WTC11 (cell line): Measurements from ENCODE around the gene PCDHA13. TPM values are rescaled to one million over a fixed set of nuclear protein-coding genes. Genes with fewer than 3 reads are reported as not detected.

Source experiments
- ATAC-seq: fragments of 200-7000 bp; cut with Tn5 transposase; 2 replicates; pipeline ENCODE4 v1.10.0; 2021; ENCODE audit warnings: mild to moderate bottlenecking, moderate library complexity
- CTCF ChIA-PET: fragments of 300-600 bp; sonication (Branson Sonifier 250); formaldehyde crosslinking; loops from one replicate; lab custom pipeline; 2021; ENCODE audit warnings: antibody characterized with exemption; lab: Charles Lee
- POLR2A ChIA-PET: fragments of 350-600 bp; sonication (Branson Sonifier 250); formaldehyde crosslinking; loops from one replicate; lab custom pipeline; 2021; ENCODE audit warnings: antibody characterized with exemption; lab: Charles Lee
- DNase-seq: peaks from one replicate; pipeline ENCODE4 v3.0.0; 2021; ENCODE audit warnings: low spot score
- H3K27ac Mint-ChIP-seq: 2 replicates; pipeline ENCODE4 v1.8.0; 2021; ENCODE audit warnings: mixed read lengths
- H3K27me3 Mint-ChIP-seq: 2 replicates; pipeline ENCODE4 v1.8.0; 2021; ENCODE audit warnings: low read depth, mild to moderate bottlenecking, moderate library complexity, mixed read lengths
- H3K36me3 Mint-ChIP-seq: 2 replicates; pipeline ENCODE4 v1.8.0; 2021; ENCODE audit warnings: mixed read lengths
- H3K4me1 Mint-ChIP-seq: 2 replicates; pipeline ENCODE4 v1.8.0; 2022; ENCODE audit warnings: mixed read lengths
- H3K4me3 Mint-ChIP-seq: 2 replicates; pipeline ENCODE4 v1.8.0; 2021; ENCODE audit warnings: mild to moderate bottlenecking, moderate library complexity, mixed read lengths
- H3K9me3 Mint-ChIP-seq: 2 replicates; pipeline ENCODE4 v1.8.0; 2021; ENCODE audit warnings: mixed read lengths
- FOXJ3 ChIP-seq: sonication (generic); formaldehyde crosslinking; IDR thresholded peaks from 2 replicates; pipeline ENCODE4 v1.9.0; 2021; ENCODE audit warnings: missing genetic modification reagents, mild to moderate bottlenecking, borderline replicate concordance
- MXD4 ChIP-seq: fragments of 250-450 bp; sonication (Bioruptor Pico); IDR thresholded peaks from 2 replicates; pipeline ENCODE4 v1.8.0; 2021; ENCODE audit warnings: mild to moderate bottlenecking, moderate library complexity, borderline replicate concordance
- NR3C1 ChIP-seq: sonication (generic); formaldehyde crosslinking; conservative IDR thresholded peaks from 2 replicates; pipeline ENCODE4 v1.8.1; 2023; ENCODE audit warnings: low read depth, mild to moderate bottlenecking, missing genetic modification reagents
- RELA ChIP-seq: sonication (generic); formaldehyde crosslinking; IDR thresholded peaks from 2 replicates; pipeline ENCODE4 v1.8.1; 2022; ENCODE audit warnings: missing genetic modification reagents, mild to moderate bottlenecking, borderline replicate concordance
- SMAD4 ChIP-seq: sonication (generic); formaldehyde crosslinking; IDR thresholded peaks from 2 replicates; pipeline ENCODE4 v1.8.0; 2022; ENCODE audit warnings: mild to moderate bottlenecking, missing genetic modification reagents
- ZNF219 ChIP-seq: sonication (generic); formaldehyde crosslinking; IDR thresholded peaks from 2 replicates; pipeline ENCODE4 v1.8.0; 2023; ENCODE audit warnings: missing genetic modification reagents, mild to moderate bottlenecking, borderline replicate concordance
- ZNF317 ChIP-seq: sonication (generic); formaldehyde crosslinking; IDR thresholded peaks from 2 replicates; pipeline ENCODE4 v1.8.1; 2023; ENCODE audit warnings: low read depth, mild to moderate bottlenecking, moderate library complexity, missing genetic modification reagents, borderline replicate concordance
- ZNF416 ChIP-seq: fragments of 250-450 bp; sonication (Bioruptor Pico); IDR thresholded peaks from 2 replicates; pipeline ENCODE4 v1.9.0; 2021; ENCODE audit warnings: mild to moderate bottlenecking, inconsistent platforms
- total RNA-seq: library from RNA; stranded (reverse); gene quantifications from 3 replicates; pipeline ENCODE4 v1.2.3, GENCODE V29; 2021
- TF ChIP-seq, protein P1 (sequence below): sonication (generic); formaldehyde crosslinking; IDR thresholded peaks from 2 replicates; pipeline ENCODE4 v1.8.0; 2022; ENCODE audit warnings: mild to moderate bottlenecking, missing genetic modification reagents
- TF ChIP-seq, protein P2 (sequence below): sonication (generic); formaldehyde crosslinking; IDR thresholded peaks from 2 replicates; pipeline ENCODE4 v1.8.0; 2023; ENCODE audit warnings: missing genetic modification reagents
- TF ChIP-seq, protein P3 (sequence below): sonication (generic); formaldehyde crosslinking; IDR thresholded peaks from 2 replicates; pipeline ENCODE4 v1.8.0; 2023; ENCODE audit warnings: missing genetic modification reagents, mild to moderate bottlenecking, borderline replicate concordance
- TF ChIP-seq, protein P4 (sequence below): sonication (generic); formaldehyde crosslinking; IDR thresholded peaks from 2 replicates; pipeline ENCODE4 v1.8.1; 2023; ENCODE audit warnings: mild to moderate bottlenecking, missing genetic modification reagents, moderate library complexity
- TF ChIP-seq, protein P5 (sequence below): sonication (generic); formaldehyde crosslinking; IDR thresholded peaks from 2 replicates; pipeline ENCODE4 v1.8.1; 2022; ENCODE audit warnings: mild to moderate bottlenecking, moderate library complexity, missing genetic modification reagents
- TF ChIP-seq, protein P6 (sequence below): sonication (generic); formaldehyde crosslinking; IDR thresholded peaks from 2 replicates; pipeline ENCODE4 v1.8.0; 2022; ENCODE audit warnings: missing genetic modification reagents

The PCDHA13 gene
- total RNA-seq, 1 experiment from 2014 or later, result 3.8 TPM

DNA sequence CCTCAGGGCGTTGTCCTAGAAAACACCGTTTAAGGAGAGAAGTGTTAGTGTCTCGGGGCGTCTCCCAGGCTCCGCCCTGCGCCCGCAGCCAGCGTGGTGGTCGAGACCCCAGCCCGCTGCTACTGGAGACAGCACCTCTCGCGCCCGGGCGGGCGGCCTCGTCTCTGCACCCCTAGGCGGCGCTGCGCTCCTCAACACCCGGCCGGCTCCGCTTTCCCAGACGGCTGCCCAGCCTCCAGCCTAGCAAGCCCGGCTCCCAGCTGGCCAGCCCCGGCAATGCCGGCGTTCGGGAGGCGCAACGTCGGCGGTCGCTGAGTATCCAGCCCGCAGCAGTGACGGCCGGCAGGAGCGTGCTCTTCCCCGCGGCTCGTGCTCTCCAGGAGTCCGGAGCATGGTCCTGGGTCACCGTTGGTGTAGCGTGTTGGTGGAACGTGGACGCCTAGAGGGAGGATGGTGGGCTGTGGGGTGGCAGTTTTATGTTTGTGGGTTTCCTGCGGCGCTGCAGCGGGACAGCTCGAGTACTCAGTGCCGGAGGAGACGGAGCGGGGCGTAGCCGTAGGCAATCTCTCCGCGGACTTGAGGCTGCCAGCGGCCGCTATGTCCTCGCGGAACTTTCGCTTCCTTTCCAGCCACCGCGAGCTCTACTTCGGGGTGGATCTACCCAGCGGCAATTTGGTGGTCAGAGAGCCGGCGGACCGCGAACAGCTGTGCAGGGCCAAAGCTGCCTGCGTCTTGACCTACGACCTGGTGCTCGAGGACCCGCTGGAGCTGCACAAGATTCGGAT lies 44.7 kb downstream of the PCDHA13 start (continued):
- TF ChIP-seq, protein P1, sequence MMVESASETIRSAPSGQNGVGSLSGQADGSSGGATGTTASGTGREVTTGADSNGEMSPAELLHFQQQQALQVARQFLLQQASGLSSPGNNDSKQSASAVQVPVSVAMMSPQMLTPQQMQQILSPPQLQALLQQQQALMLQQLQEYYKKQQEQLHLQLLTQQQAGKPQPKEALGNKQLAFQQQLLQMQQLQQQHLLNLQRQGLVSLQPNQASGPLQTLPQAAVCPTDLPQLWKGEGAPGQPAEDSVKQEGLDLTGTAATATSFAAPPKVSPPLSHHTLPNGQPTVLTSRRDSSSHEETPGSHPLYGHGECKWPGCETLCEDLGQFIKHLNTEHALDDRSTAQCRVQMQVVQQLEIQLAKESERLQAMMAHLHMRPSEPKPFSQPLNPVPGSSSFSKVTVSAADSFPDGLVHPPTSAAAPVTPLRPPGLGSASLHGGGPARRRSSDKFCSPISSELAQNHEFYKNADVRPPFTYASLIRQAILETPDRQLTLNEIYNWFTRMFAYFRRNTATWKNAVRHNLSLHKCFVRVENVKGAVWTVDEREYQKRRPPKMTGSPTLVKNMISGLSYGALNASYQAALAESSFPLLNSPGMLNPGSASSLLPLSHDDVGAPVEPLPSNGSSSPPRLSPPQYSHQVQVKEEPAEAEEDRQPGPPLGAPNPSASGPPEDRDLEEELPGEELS, result 0 out of 2 replicates have a peak, but pooled peaks have one; percentile 23
- TF ChIP-seq, protein P2, sequence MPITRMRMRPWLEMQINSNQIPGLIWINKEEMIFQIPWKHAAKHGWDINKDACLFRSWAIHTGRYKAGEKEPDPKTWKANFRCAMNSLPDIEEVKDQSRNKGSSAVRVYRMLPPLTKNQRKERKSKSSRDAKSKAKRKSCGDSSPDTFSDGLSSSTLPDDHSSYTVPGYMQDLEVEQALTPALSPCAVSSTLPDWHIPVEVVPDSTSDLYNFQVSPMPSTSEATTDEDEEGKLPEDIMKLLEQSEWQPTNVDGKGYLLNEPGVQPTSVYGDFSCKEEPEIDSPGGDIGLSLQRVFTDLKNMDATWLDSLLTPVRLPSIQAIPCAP (CRISPR knock-in tag), result no peak
- TF ChIP-seq RELA (CRISPR knock-in tag) (no peak), ZNF317 (CRISPR knock-in tag) (no peak), SMAD4 (no peak), NR3C1 (no peak), ZNF219 (CRISPR knock-in tag) (no peak; the same call in 1 of the 2 replicates), FOXJ3 (CRISPR knock-in tag) (no peak), MXD4 (no peak)
- TF ChIP-seq, protein P3, sequence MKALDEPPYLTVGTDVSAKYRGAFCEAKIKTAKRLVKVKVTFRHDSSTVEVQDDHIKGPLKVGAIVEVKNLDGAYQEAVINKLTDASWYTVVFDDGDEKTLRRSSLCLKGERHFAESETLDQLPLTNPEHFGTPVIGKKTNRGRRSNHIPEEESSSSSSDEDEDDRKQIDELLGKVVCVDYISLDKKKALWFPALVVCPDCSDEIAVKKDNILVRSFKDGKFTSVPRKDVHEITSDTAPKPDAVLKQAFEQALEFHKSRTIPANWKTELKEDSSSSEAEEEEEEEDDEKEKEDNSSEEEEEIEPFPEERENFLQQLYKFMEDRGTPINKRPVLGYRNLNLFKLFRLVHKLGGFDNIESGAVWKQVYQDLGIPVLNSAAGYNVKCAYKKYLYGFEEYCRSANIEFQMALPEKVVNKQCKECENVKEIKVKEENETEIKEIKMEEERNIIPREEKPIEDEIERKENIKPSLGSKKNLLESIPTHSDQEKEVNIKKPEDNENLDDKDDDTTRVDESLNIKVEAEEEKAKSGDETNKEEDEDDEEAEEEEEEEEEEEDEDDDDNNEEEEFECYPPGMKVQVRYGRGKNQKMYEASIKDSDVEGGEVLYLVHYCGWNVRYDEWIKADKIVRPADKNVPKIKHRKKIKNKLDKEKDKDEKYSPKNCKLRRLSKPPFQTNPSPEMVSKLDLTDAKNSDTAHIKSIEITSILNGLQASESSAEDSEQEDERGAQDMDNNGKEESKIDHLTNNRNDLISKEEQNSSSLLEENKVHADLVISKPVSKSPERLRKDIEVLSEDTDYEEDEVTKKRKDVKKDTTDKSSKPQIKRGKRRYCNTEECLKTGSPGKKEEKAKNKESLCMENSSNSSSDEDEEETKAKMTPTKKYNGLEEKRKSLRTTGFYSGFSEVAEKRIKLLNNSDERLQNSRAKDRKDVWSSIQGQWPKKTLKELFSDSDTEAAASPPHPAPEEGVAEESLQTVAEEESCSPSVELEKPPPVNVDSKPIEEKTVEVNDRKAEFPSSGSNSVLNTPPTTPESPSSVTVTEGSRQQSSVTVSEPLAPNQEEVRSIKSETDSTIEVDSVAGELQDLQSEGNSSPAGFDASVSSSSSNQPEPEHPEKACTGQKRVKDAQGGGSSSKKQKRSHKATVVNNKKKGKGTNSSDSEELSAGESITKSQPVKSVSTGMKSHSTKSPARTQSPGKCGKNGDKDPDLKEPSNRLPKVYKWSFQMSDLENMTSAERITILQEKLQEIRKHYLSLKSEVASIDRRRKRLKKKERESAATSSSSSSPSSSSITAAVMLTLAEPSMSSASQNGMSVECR (CRISPR knock-in tag), result peak; percentile 57; the same call in 1 of the 2 replicates
- TF ChIP-seq, all 79 proteins: peak for 20

DNA sequence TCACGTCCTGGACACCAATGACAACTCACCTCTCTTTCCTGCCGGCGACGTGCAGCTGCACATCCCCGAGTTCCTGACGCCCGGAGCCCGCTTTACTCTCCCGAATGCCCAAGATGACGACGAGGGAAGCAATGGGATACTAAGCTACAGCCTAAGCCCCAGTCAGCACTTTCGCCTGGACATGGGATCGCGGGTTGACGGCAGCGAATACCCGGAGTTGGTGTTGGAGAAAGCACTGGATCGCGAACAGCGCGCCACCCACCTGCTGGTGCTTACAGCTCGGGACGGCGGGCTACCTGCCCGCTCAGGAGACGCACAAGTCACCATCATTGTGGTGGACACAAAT lies 45.3 kb downstream of the PCDHA13 start:
- H3K9me3 Mint-ChIP-seq, result no peaks in the 10 kb centered on the region
- H3K27me3 Mint-ChIP-seq, result peaks cover 37% of the 10 kb centered on the region
- peaks cover 28% of the 10 kb centered on the region for H3K4me1 Mint-ChIP-seq
- TF ChIP-seq, protein P4, sequence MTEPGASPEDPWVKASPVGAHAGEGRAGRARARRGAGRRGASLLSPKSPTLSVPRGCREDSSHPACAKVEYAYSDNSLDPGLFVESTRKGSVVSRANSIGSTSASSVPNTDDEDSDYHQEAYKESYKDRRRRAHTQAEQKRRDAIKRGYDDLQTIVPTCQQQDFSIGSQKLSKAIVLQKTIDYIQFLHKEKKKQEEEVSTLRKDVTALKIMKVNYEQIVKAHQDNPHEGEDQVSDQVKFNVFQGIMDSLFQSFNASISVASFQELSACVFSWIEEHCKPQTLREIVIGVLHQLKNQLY (CRISPR knock-in tag), result 0 out of 2 replicates have a peak, but pooled peaks have one; percentile 17
- TF ChIP-seq, protein P5, sequence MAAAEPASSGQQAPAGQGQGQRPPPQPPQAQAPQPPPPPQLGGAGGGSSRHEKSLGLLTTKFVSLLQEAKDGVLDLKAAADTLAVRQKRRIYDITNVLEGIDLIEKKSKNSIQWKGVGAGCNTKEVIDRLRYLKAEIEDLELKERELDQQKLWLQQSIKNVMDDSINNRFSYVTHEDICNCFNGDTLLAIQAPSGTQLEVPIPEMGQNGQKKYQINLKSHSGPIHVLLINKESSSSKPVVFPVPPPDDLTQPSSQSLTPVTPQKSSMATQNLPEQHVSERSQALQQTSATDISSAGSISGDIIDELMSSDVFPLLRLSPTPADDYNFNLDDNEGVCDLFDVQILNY, result 0 out of 2 replicates have a peak, but pooled peaks have one; percentile 47
- TF ChIP-seq, protein P6, sequence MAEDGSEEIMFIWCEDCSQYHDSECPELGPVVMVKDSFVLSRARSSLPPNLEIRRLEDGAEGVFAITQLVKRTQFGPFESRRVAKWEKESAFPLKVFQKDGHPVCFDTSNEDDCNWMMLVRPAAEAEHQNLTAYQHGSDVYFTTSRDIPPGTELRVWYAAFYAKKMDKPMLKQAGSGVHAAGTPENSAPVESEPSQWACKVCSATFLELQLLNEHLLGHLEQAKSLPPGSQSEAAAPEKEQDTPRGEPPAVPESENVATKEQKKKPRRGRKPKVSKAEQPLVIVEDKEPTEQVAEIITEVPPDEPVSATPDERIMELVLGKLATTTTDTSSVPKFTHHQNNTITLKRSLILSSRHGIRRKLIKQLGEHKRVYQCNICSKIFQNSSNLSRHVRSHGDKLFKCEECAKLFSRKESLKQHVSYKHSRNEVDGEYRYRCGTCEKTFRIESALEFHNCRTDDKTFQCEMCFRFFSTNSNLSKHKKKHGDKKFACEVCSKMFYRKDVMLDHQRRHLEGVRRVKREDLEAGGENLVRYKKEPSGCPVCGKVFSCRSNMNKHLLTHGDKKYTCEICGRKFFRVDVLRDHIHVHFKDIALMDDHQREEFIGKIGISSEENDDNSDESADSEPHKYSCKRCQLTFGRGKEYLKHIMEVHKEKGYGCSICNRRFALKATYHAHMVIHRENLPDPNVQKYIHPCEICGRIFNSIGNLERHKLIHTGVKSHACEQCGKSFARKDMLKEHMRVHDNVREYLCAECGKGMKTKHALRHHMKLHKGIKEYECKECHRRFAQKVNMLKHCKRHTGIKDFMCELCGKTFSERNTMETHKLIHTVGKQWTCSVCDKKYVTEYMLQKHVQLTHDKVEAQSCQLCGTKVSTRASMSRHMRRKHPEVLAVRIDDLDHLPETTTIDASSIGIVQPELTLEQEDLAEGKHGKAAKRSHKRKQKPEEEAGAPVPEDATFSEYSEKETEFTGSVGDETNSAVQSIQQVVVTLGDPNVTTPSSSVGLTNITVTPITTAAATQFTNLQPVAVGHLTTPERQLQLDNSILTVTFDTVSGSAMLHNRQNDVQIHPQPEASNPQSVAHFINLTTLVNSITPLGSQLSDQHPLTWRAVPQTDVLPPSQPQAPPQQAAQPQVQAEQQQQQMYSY, result peak; percentile 77
- TF ChIP-seq ZNF416, result no peak
- ChIA-PET CTCF (interaction anchor here (0.7 to 4.4 kb wide), 32 partner anchors 8 to 228 kb away, joined by 3 to 243 read pairs (median 10); partner anchors contain the start of genes PCDHA10, PCDHA11, PCDHA12 and PCDHA13), POLR2A (interaction anchor here (0.8 to 3.4 kb wide), 7 partner anchors 39 to 141 kb away, joined by 3 to 50 read pairs (median 7); partner anchors contain the start of genes PCDHA1 and PCDHAC2)
- H3K4me3 Mint-ChIP-seq, result peak overlapping the region; percentile 91
- H3K36me3 Mint-ChIP-seq, result no peaks in the 10 kb centered on the region
- no peak overlapping the region for H3K27ac Mint-ChIP-seq
- ATAC-seq (peak; percentile 8), DNase-seq (peak; percentile 61)
